ENCODE measurements around the gene TYROBP.

The TYROBP gene

DNA sequence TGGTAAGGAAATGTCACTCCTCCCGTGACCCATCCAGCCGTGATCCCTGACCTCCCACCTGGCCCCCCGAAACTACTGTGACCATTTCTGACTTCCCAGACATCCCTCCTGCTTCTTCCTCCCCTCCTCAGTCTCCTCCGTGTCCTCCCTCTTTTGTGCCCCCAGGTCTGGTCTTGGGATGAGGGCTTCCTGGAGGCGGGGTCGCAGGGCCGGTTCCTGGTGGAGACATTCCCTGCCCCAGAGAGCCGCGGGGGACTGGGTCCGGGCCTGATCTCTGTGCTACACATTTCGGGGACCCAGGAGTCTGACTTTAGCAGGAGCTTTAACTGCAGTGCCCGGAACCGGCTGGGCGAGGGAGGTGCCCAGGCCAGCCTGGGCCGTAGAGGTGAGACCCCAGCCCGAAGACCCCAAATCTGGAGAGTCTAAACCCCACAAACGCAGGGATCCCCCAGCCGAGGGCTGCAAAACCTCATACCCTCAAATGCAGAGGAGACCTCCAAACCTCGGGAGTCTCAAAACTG, 46.4 kb downstream of the TYROBP start:
- Histone ChIP-seq H3K4me3 (ENCODE audit: low read depth in 1 of 2, low read length in 2 of 2) (no peak overlapping the region), H3K36me3 (ENCODE audit: control insufficient read depth in 1 of 2, insufficient read depth in 2 of 2, low read length in 2 of 2) (no peaks in the 10 kb centered on the region), H3K27me3 (ENCODE audit: control insufficient read depth in 1 of 2, insufficient read depth in 2 of 2, low read length in 2 of 2) (peaks cover 25 to 28% of the 10 kb centered on the region in 2 donors), H3K9ac (ENCODE audit: low read depth in 1 of 2, low read length in 2 of 2) (no peak overlapping the region), H3K4me1 (ENCODE audit: control insufficient read depth in 1 of 2, insufficient read depth in 2 of 2, low read length in 2 of 2) (no peaks in the 10 kb centered on the region), H3K9me3 (ENCODE audit: control insufficient read depth in 1 of 2, low read length in 2 of 2) (no peaks in the 10 kb centered on the region), H3K27ac (ENCODE audit: low read depth, low read length) (no peak overlapping the region)

DNA sequence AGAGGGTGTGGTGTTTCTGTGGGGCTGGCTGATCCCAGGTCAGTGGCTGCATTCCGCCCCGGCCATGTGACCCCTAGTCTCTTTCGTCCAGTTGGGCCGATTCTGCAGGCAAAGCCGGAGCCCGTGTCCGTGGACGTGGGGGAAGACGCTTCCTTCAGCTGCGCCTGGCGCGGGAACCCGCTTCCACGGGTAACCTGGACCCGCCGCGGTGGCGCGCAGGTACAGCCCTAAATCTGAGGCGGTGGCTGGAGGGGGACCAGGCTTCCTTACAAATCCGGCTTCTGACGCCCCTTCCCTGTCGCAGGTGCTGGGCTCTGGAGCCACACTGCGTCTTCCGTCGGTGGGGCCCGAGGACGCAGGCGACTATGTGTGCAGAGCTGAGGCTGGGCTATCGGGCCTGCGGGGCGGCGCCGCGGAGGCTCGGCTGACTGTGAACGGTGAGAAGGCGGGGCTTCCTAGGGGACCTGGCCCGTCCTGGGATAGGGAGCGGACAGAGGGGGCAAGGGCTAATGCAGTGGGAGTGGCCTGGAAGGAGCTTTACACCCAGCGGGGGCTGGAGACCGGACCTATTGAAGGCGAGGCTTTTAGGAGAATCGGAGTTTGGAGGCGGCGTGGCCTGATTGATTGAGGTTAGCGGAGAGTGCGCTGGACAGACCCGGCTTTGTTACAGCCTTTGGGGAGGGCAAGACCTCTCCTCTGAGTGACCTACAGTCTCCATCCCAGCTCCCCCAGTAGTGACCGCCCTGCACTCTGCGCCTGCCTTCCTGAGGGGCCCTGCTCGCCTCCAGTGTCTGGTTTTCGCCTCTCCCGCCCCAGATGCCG, 47.1 kb downstream of the TYROBP start:
- H3K27me3 ChIP-seq (ENCODE audit: control insufficient read depth in 1 of 2, insufficient read depth in 2 of 2, low read length in 2 of 2), result peaks cover 32 to 34% of the 10 kb centered on the region in 2 donors
- H3K4me1 ChIP-seq (ENCODE audit: control insufficient read depth in 1 of 2, insufficient read depth in 2 of 2, low read length in 2 of 2), result peaks cover 0 to 4% of the 10 kb centered on the region in 2 donors
- no peaks in the 10 kb centered on the region for H3K9me3 ChIP-seq (ENCODE audit: control insufficient read depth in 1 of 2, low read length in 2 of 2)
- H3K9ac ChIP-seq (ENCODE audit: low read depth in 1 of 2, low read length in 2 of 2), result no peak overlapping the region
- H3K36me3 ChIP-seq (ENCODE audit: control insufficient read depth in 1 of 2, insufficient read depth in 2 of 2, low read length in 2 of 2), result no peaks in the 10 kb centered on the region
- H3K4me3 ChIP-seq (ENCODE audit: low read depth in 1 of 2, low read length in 2 of 2), result no peak overlapping the region
- no peak overlapping the region for H3K27ac ChIP-seq (ENCODE audit: low read depth, low read length)

DNA sequence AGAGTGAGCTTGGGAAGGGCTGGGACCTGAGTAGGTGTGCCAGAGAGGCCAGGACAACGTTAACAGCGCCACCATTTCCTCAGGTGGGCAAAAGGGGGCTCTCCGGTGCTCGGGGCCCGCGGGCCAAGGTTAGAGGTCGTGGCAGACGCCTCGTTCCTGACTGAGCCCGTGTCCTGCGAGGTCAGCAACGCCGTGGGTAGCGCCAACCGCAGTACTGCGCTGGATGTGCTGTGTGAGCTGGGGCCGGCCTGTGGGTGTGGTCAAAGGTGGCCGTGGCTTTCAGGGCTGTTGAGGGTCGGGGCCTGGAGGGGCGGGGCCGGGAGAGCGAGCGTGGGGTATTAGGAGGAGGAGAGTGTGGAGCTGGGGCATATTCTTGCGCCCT, 47.7 kb downstream of the TYROBP start:
- H3K27me3 ChIP-seq (ENCODE audit: control insufficient read depth in 1 of 2, insufficient read depth in 2 of 2, low read length in 2 of 2), result peaks cover 37 to 38% of the 10 kb centered on the region in 2 donors
- no peak overlapping the region for H3K27ac ChIP-seq (ENCODE audit: low read depth, low read length)
- peaks cover 0 to 4% of the 10 kb centered on the region in 2 donors for H3K4me1 ChIP-seq (ENCODE audit: control insufficient read depth in 1 of 2, insufficient read depth in 2 of 2, low read length in 2 of 2)
- H3K36me3 ChIP-seq (ENCODE audit: control insufficient read depth in 1 of 2, insufficient read depth in 2 of 2, low read length in 2 of 2), result no peaks in the 10 kb centered on the region
- no peak overlapping the region for H3K9ac ChIP-seq (ENCODE audit: low read depth in 1 of 2, low read length in 2 of 2)
- no peaks in the 10 kb centered on the region for H3K9me3 ChIP-seq (ENCODE audit: control insufficient read depth in 1 of 2, low read length in 2 of 2)
- H3K4me3 ChIP-seq (ENCODE audit: low read depth in 1 of 2, low read length in 2 of 2), result no peak overlapping the region

DNA sequence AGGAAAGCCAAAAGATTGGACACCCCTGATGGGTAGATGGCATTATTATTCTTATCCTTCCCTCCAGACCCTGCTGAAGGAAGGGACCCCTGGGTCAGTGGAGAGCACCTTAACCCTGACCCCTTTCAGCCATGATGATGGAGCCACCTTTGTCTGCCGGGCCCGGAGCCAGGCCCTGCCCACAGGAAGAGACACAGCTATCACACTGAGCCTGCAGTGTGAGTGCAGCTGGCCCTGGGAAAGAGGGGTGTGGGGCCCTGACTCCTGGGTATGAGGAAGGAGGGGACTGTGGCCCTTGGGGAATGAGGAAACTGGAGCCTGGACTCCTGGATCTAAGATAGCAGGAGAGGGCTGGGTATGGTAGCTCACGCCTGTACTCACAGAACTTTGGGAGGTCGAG, 48.7 kb downstream of the TYROBP start:
- H3K27me3 ChIP-seq (ENCODE audit: control insufficient read depth in 1 of 2, insufficient read depth in 2 of 2, low read length in 2 of 2), result peaks cover 39 to 46% of the 10 kb centered on the region in 2 donors

DNA sequence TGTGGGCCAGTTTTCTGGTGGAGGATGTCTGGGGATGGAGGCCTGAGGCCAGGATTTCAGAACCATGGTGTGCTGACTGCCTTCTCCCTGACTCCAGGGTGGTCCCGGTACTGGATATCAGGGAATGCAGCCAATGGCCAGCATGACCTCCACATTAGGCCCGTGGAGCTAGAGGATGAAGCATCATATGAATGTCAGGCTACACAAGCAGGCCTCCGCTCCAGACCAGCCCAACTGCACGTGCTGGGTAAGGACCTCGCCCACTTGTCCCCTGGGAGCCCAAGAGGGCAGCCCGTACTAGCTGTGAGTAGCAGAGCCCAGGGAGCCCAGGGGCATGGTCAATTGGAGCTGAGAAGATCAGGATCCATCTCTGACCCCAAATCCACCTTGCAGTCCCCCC, 49.8 kb downstream of the TYROBP start:
- H3K9me3 ChIP-seq (ENCODE audit: control insufficient read depth in 1 of 2, low read length in 2 of 2), result no peaks in the 10 kb centered on the region
- peaks cover 0 to 4% of the 10 kb centered on the region in 2 donors for H3K4me1 ChIP-seq (ENCODE audit: control insufficient read depth in 1 of 2, insufficient read depth in 2 of 2, low read length in 2 of 2)
- H3K27me3 ChIP-seq (ENCODE audit: control insufficient read depth in 1 of 2, insufficient read depth in 2 of 2, low read length in 2 of 2), result peaks cover 39 to 46% of the 10 kb centered on the region in 2 donors
- H3K36me3 ChIP-seq (ENCODE audit: control insufficient read depth in 1 of 2, insufficient read depth in 2 of 2, low read length in 2 of 2), result no peaks in the 10 kb centered on the region
- H3K27ac ChIP-seq (ENCODE audit: low read depth, low read length), result no peak overlapping the region
- H3K9ac ChIP-seq (ENCODE audit: low read depth in 1 of 2, low read length in 2 of 2), result no peak overlapping the region
- no peak overlapping the region for H3K4me3 ChIP-seq (ENCODE audit: low read depth in 1 of 2, low read length in 2 of 2)

More for the DNA sequence above, 48.7 kb downstream of the TYROBP start:
- no peak overlapping the region for H3K4me3 ChIP-seq (ENCODE audit: low read depth in 1 of 2, low read length in 2 of 2)
- no peak overlapping the region for H3K9ac ChIP-seq (ENCODE audit: low read depth in 1 of 2, low read length in 2 of 2)
- peaks cover 0 to 4% of the 10 kb centered on the region in 2 donors for H3K4me1 ChIP-seq (ENCODE audit: control insufficient read depth in 1 of 2, insufficient read depth in 2 of 2, low read length in 2 of 2)
- no peak overlapping the region for H3K27ac ChIP-seq (ENCODE audit: low read depth, low read length)
- H3K36me3 ChIP-seq (ENCODE audit: control insufficient read depth in 1 of 2, insufficient read depth in 2 of 2, low read length in 2 of 2), result no peaks in the 10 kb centered on the region
- no peaks in the 10 kb centered on the region for H3K9me3 ChIP-seq (ENCODE audit: control insufficient read depth in 1 of 2, low read length in 2 of 2)

GRCh38 chr19:35856546-35857149, 51.4 kb downstream of the TYROBP start, which contains the start of gene KIRREL2:
KIRREL2 (plus strand) TSS chr19:35856911; CDS start chr19:35857120, 209 bp downstream.
- Histone ChIP-seq H3K27me3 (ENCODE audit: control insufficient read depth in 1 of 2, insufficient read depth in 2 of 2, low read length in 2 of 2) (peaks cover 39 to 42% of the 10 kb centered on the region in 2 donors), H3K4me3 (ENCODE audit: low read depth in 1 of 2, low read length in 2 of 2) (peak within 1 kb of the TSS; percentile 56 to 66), H3K9ac (ENCODE audit: low read depth in 1 of 2, low read length in 2 of 2) (peak within 1 kb of the TSS in 1 of 2 donors; percentile 18), H3K4me1 (ENCODE audit: control insufficient read depth in 1 of 2, insufficient read depth in 2 of 2, low read length in 2 of 2) (peaks cover 0 to 4% of the 10 kb centered on the region in 2 donors), H3K36me3 (ENCODE audit: control insufficient read depth in 1 of 2, insufficient read depth in 2 of 2, low read length in 2 of 2) (no peaks in the 10 kb centered on the region), H3K27ac (ENCODE audit: low read depth, low read length) (no peak within 1 kb of the TSS), H3K9me3 (ENCODE audit: control insufficient read depth in 1 of 2, low read length in 2 of 2) (no peaks in the 10 kb centered on the region)
